ENCODE results near the gene INTS4.
A peak's percentile ranks its signal among the peaks of the same experiment; 100 is the strongest.

- TF ChIP-seq CTCF (IDR thresholded peaks at IDR 0.05 in 2 of 3, conservative IDR thresholded peaks at IDR 0.05 in 1 of 3; ENCODE audit: control insufficient read depth in 2 of 3, extremely low read depth in 1 of 3, insufficient read depth in 1 of 3, low read depth in 3 of 3, low read length in 3 of 3) (peak in 1 of 3 experiments; percentile 25; a peak in 1 of 6 replicates), EZH2 (IDR thresholded peaks at IDR 0.05; ENCODE audit: borderline replicate concordance, control insufficient read depth, low read depth, low read length) (no peak), YBX1 (IDR thresholded peaks at IDR 0.05) (no peak), CHD1 (IDR thresholded peaks at IDR 0.05; ENCODE audit: low read depth, low read length) (no peak), TARDBP (IDR thresholded peaks at IDR 0.05; ENCODE audit: borderline replicate concordance) (no peak), POLR2AphosphoS5 (IDR thresholded peaks at IDR 0.05; ENCODE audit: low read length) (no peak)
These were observed 115.2 kb downstream of the INTS4 start for GRCh38 chr11:77879218-77879617.

Data from GM12878 (cell line).